Cardiac fibroblast (primary cell): Measurements from ENCODE around the gene ZMIZ2.
"Not testable (repeated sequence)": the region's sequence is repeated elsewhere in the genome, so short reads cannot be mapped to it uniquely, and the experiment has no call there.

Experiments
- DNase-seq, 2 donors: peaks; one replicate each; pipeline versions ENCODE4 v3.0.0 to v3.0.0-alpha.2; 2010; ENCODE audit warnings: low read depth in 2 of 2
- H3K4me3 ChIP-seq, 2 donors: replicated peaks in 1 of 2; 1 replicate in 1 of 2; 2 replicates in 1 of 2; pipeline ENCODE4 v1.5.1; 2011; ENCODE audit warnings: low read depth in 2 of 2, low read length in 2 of 2, mild to moderate bottlenecking in 2 of 2, moderate library complexity in 1 of 2
- CTCF ChIP-seq: IDR thresholded peaks from one replicate; pipeline ENCODE4 v1.5.1; 2011; ENCODE audit warnings: low read depth, mild to moderate bottlenecking, low read length, inconsistent platforms

ZMIZ2 gene

GRCh38 chr7:44729949-44730590, 18.6 kb upstream of the ZMIZ2 start:
- H3K4me3 ChIP-seq: no peak overlapping the region
- TF ChIP-seq CTCF: no peak
- no peak for DNase-seq

- not testable (repeated sequence) for H3K4me3 ChIP-seq, DNase-seq
Observed at GRCh38 chr7:44732971-44733370, 15.7 kb upstream of the ZMIZ2 start.

GRCh38 chr7:44733708-44734481, 14.8 kb upstream of the ZMIZ2 start:
- TF ChIP-seq CTCF: no peak
- peak; percentile 56 to 90 for DNase-seq
- H3K4me3 ChIP-seq: no peak overlapping the region

GRCh38 chr7:44735403-44736165, 13.1 kb upstream of the ZMIZ2 start:
- H3K4me3 ChIP-seq: no peak overlapping the region
- TF ChIP-seq CTCF: no peak
- peak; percentile 95 to 99 for DNase-seq

GRCh38 chr7:44736896-44737295, 11.8 kb upstream of the ZMIZ2 start:
- no peak for TF ChIP-seq CTCF
- no peak overlapping the region for H3K4me3 ChIP-seq
- DNase-seq: no peak

GRCh38 chr7:44738051-44738723, 10.5 kb upstream of the ZMIZ2 start:
- H3K4me3 ChIP-seq: no peak overlapping the region
- DNase-seq: no peak
- no peak for TF ChIP-seq CTCF
